LoVo (cell line): ENCODE results near the gene ARL9.

Experiments
- DNase-seq: peaks from one replicate; pipeline ENCODE4 v3.0.0-alpha.2; 2016; ENCODE audit warnings: low spot score

ARL9 gene

GRCh38 chr4:56505269-56506130 is at the start of gene ARL9:
TSS of gene ARL9 (plus strand) at chr4:56505791. CDS start at chr4:56505863, 72 bp downstream.
- DNase-seq: peak; percentile 9

- no peak for DNase-seq
Observed at GRCh38 chr4:56460085-56460484, 45.5 kb upstream of the ARL9 start.

- no peak for DNase-seq
Observed at GRCh38 chr4:56462157-56462556, 43.4 kb upstream of the ARL9 start.

GRCh38 chr4:56463711-56464110 is 41.9 kb upstream of the ARL9 start:
- DNase-seq: no peak

- DNase-seq: no peak
Observed at GRCh38 chr4:56464581-56464980, 41.0 kb upstream of the ARL9 start.

- DNase-seq: peak; percentile 7
Observed at GRCh38 chr4:56465599-56466295, 39.8 kb upstream of the ARL9 start.

- DNase-seq: peak; percentile 89
Observed at GRCh38 chr4:56466296-56466761, 39.3 kb upstream of the ARL9 start.

- peak; percentile 7 for DNase-seq
Observed at GRCh38 chr4:56466910-56467283, 38.7 kb upstream of the ARL9 start.

- peak; percentile 91 for DNase-seq
Observed at GRCh38 chr4:56467284-56468096, 38.1 kb upstream of the ARL9 start, which contains the start of gene SRP72. TSS of gene SRP72 (plus strand) at chr4:56467617. CDS start at chr4:56467636, 19 bp downstream.

- peak; percentile 52 for DNase-seq
Observed at GRCh38 chr4:56468097-56468422, 37.5 kb upstream of the ARL9 start.

GRCh38 chr4:56469489-56470210 is 35.9 kb upstream of the ARL9 start:
- DNase-seq: no peak

- DNase-seq: no peak
Observed at GRCh38 chr4:56475917-56476316, 29.7 kb upstream of the ARL9 start.

GRCh38 chr4:56477192-56477702 is 28.3 kb upstream of the ARL9 start:
- DNase-seq: no peak

GRCh38 chr4:56480691-56481090 is 24.9 kb upstream of the ARL9 start:
- DNase-seq: no peak

GRCh38 chr4:56496241-56496640 is 9.3 kb upstream of the ARL9 start:
- DNase-seq: no peak

GRCh38 chr4:56511098-56511497 is 5.5 kb downstream of the ARL9 start:
- DNase-seq: no peak

- no peak for DNase-seq
Observed at GRCh38 chr4:56512166-56512565, 6.6 kb downstream of the ARL9 start.

GRCh38 chr4:56513517-56513916 is 7.9 kb downstream of the ARL9 start:
- no peak for DNase-seq

GRCh38 chr4:56530269-56531148 is 24.9 kb downstream of the ARL9 start:
- peak; percentile 58 for DNase-seq

GRCh38 chr4:56531149-56531770 is 25.7 kb downstream of the ARL9 start:
- no peak for DNase-seq
